ENCODE data around the gene ADCY7. TPM values are rescaled to one million over a fixed set of nuclear protein-coding genes. Genes with fewer than 3 reads are reported as not detected.
A peak's percentile ranks its signal among the peaks of the same experiment; 100 is the strongest.

ADCY7 gene
- total and polyA plus RNA-seq, 12 donors: 2.8 to 44.4 (median 17.5) TPM

GRCh38 chr16:50276801-50277555 lies 10.6 kb downstream of the ADCY7 start:
- no peaks in the 10 kb centered on the region for H3K36me3 ChIP-seq (replicated peaks in 1 of 2)
- 75 to 83% (median 79%) methylated on average over 4 of the region's 4 CpGs for WGBS, 4 donors
- no peak for TF ChIP-seq CTCF (IDR thresholded peaks at IDR 0.05)
- no peak for TF ChIP-seq POLR2A (IDR thresholded peaks at IDR 0.05)
- no peak for DNase-seq
- H3K27me3 ChIP-seq: no peaks in the 10 kb centered on the region
- H3K27ac ChIP-seq: peak overlapping the region in 1 of 5 donors; percentile 54
- H3K4me1 ChIP-seq (replicated peaks in 1 of 2): no peaks in the 10 kb centered on the region
- intact Hi-C loops (cut with DNase I): no loop called here
- no peaks in the 10 kb centered on the region for H3K9me3 ChIP-seq (replicated peaks in 1 of 3)
- H3K4me3 ChIP-seq: no peak overlapping the region

- Histone ChIP-seq H3K36me3 (replicated peaks in 1 of 2) (no peaks in the 10 kb centered on the region), H3K27ac (no peak overlapping the region), H3K4me3 (no peak overlapping the region), H3K4me1 (replicated peaks in 1 of 2) (no peaks in the 10 kb centered on the region), H3K9me3 (replicated peaks in 1 of 3) (no peaks in the 10 kb centered on the region), H3K27me3 (no peaks in the 10 kb centered on the region)
- intact Hi-C loops (cut with DNase I): no loop called here
- DNase-seq: no peak
- 57 to 76% (median 63%) methylated on average over 3 of the region's 3 CpGs for WGBS, 4 donors
- TF ChIP-seq POLR2A (IDR thresholded peaks at IDR 0.05) (no peak), CTCF (IDR thresholded peaks at IDR 0.05) (no peak)
These were observed 11.9 kb downstream of the ADCY7 start for GRCh38 chr16:50278251-50278650.

- no peak for TF ChIP-seq CTCF (IDR thresholded peaks at IDR 0.05)
- no peak for TF ChIP-seq POLR2A (IDR thresholded peaks at IDR 0.05)
- no peaks in the 10 kb centered on the region for H3K9me3 ChIP-seq (replicated peaks in 1 of 3)
- H3K36me3 ChIP-seq (replicated peaks in 1 of 2): no peaks in the 10 kb centered on the region
- intact Hi-C loops (cut with DNase I): no loop called here
- 61 to 82% (median 77%) methylated on average over 2 of the region's 2 CpGs for WGBS, 4 donors
- no peaks in the 10 kb centered on the region for H3K27me3 ChIP-seq
- H3K27ac ChIP-seq: peak overlapping the region in 1 of 5 donors; percentile 30
- DNase-seq: no peak
- H3K4me1 ChIP-seq (replicated peaks in 1 of 2): no peaks in the 10 kb centered on the region
- H3K4me3 ChIP-seq: no peak overlapping the region
These were observed 13.1 kb downstream of the ADCY7 start for GRCh38 chr16:50279504-50279865.

GRCh38 chr16:50280932-50281331 lies 14.6 kb downstream of the ADCY7 start:
- DNase-seq: no peak
- Histone ChIP-seq H3K36me3 (replicated peaks in 1 of 2) (no peaks in the 10 kb centered on the region), H3K4me1 (replicated peaks in 1 of 2) (no peaks in the 10 kb centered on the region), H3K27me3 (no peaks in the 10 kb centered on the region), H3K27ac (peak overlapping the region in 1 of 5 donors; percentile 78), H3K4me3 (no peak overlapping the region), H3K9me3 (replicated peaks in 1 of 3) (no peaks in the 10 kb centered on the region)
- intact Hi-C loops (cut with DNase I): no loop called here
- no peak for TF ChIP-seq CTCF (IDR thresholded peaks at IDR 0.05)
- no peak for TF ChIP-seq POLR2A (IDR thresholded peaks at IDR 0.05)
- WGBS, 4 donors: 80 to 94% (median 83%) methylated on average over 2 to 5 of the region's 5 CpGs
